MM.1S (cell line): Measurements from ENCODE around the gene AEBP1.

Experiments used
- EZH2phosphoT487 ChIP-seq: fragments of 300-600 bp; sonication (generic); IDR thresholded peaks from 2 replicates; pipeline ENCODE4 v1.6.1; 2018; ENCODE audit warnings: antibody characterized with exemption, low read length
- TF ChIP-seq, protein P1 (sequence below): fragments of 300-600 bp; sonication (generic); IDR thresholded peaks from 2 replicates; pipeline ENCODE4 v1.5.1; 2016; ENCODE audit warnings: antibody characterized with exemption, low read length, mixed read lengths

- TF ChIP-seq, protein P1, sequence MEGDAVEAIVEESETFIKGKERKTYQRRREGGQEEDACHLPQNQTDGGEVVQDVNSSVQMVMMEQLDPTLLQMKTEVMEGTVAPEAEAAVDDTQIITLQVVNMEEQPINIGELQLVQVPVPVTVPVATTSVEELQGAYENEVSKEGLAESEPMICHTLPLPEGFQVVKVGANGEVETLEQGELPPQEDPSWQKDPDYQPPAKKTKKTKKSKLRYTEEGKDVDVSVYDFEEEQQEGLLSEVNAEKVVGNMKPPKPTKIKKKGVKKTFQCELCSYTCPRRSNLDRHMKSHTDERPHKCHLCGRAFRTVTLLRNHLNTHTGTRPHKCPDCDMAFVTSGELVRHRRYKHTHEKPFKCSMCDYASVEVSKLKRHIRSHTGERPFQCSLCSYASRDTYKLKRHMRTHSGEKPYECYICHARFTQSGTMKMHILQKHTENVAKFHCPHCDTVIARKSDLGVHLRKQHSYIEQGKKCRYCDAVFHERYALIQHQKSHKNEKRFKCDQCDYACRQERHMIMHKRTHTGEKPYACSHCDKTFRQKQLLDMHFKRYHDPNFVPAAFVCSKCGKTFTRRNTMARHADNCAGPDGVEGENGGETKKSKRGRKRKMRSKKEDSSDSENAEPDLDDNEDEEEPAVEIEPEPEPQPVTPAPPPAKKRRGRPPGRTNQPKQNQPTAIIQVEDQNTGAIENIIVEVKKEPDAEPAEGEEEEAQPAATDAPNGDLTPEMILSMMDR, result no peak
- TF ChIP-seq EZH2phosphoT487, result no peak
These were observed 9.7 kb downstream of the AEBP1 start for GRCh38 chr7:44113764-44114354.
